OCI-LY3 (cell line): Measurements from ENCODE around the gene TTL.

ENCODE experiments used
- H2AFZ ChIP-seq: fragments of 200-600, 300-600 bp; shearing (Covaris generic); 2 replicates; pipeline ENCODE4 v1.6.0; 2014; ENCODE audit warnings: antibody characterized with exemption, low read depth, low read length
- H3K27ac ChIP-seq: fragments of 200-600, 300-600 bp; sonication (generic); 2 replicates; pipeline ENCODE4 v1.5.1; 2014; ENCODE audit warnings: mild to moderate bottlenecking, low read length, moderate library complexity, mixed read lengths
- H3K27me3 ChIP-seq: fragments of 200-600, 300-600 bp; sonication (generic); 2 replicates; pipeline ENCODE4 v1.6.1; 2014; ENCODE audit warnings: low read depth, low read length, mixed read lengths
- H3K36me3 ChIP-seq: fragments of 200-600, 300-600 bp; sonication (generic); replicated peaks from 2 replicates; pipeline ENCODE3; 2014; ENCODE audit warnings: low read depth, low read length, mixed read lengths
- H3K4me1 ChIP-seq: fragments of 300-600, 200-600 bp; sonication (generic); 2 replicates; pipeline ENCODE4 v1.6.1; 2014; ENCODE audit warnings: low read length, mixed read lengths
- H3K4me2 ChIP-seq: fragments of 200-600, 300-600 bp; sonication (generic); 2 replicates; pipeline ENCODE4 v1.6.1; 2014; ENCODE audit warnings: low read length, mixed read lengths
- H3K4me3 ChIP-seq: fragments of 300-600, 200-600 bp; sonication (generic); 2 replicates; pipeline ENCODE4 v1.5.1; 2014; ENCODE audit warnings: antibody characterized with exemption, mild to moderate bottlenecking, low read length, moderate library complexity
- H3K79me2 ChIP-seq: fragments of 300-600, 200-600 bp; shearing (Covaris generic); 2 replicates; pipeline ENCODE4 v1.6.1; 2014; ENCODE audit warnings: mild to moderate bottlenecking, low read length, mixed read lengths
- H3K9ac ChIP-seq: fragments of 300-600, 200-600 bp; shearing (Covaris generic); 2 replicates; pipeline ENCODE4 v1.6.0; 2014; ENCODE audit warnings: mild to moderate bottlenecking, low read length, moderate library complexity
- H3K9me3 ChIP-seq: fragments of 200-600, 300-600 bp; shearing (Covaris generic); 2 replicates; pipeline ENCODE4 v1.6.1; 2014; ENCODE audit warnings: low read length, mixed read lengths; ENCODE audit not compliant: insufficient read depth
- H4K20me1 ChIP-seq: fragments of 200-600, 300-600 bp; sonication (generic); 2 replicates; pipeline ENCODE4 v1.6.1; 2016; ENCODE audit warnings: low read length, mixed read lengths; ENCODE audit not compliant: insufficient read depth
- EZH2phosphoT487 ChIP-seq: fragments of 200-600 bp; shearing (Covaris generic); IDR thresholded peaks from 2 replicates; pipeline ENCODE4 v1.6.1; 2018; ENCODE audit warnings: antibody characterized with exemption, mixed run types, low read depth
- TF ChIP-seq, protein P1 (sequence below): fragments of 200-600, 300-600 bp; sonication (generic); IDR thresholded peaks from 2 replicates; pipeline ENCODE4 v1.5.1; 2014; ENCODE audit warnings: antibody characterized with exemption, low read length, low read depth

The TTL gene

DNA sequence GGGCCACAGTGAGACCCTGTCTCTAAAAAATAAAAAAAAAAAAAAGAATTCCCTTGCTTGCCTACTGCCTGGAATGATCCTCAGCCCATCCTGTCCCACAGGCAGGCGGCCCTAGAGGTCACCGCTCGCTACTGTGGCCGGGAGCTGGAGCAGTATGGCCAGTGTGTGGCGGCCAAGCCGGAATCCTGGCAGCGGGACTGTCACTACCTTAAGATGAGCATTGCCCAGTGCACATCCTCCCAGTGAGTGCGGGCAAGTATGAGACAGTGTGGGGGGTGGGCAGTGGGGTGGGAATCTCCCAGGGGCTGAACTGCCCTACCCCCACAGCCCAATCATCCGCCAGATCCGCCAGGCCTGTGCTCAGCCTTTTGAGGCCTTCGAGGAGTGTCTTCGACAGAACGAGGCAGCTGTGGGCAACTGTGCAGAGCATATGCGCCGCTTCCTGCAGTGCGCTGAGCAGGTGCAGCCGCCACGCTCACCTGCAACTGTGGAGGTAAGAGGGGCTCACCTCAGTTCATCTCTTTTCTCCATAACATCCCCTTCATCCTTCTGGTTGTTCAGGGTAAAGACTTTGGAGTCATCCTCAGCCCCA, 104.0 kb downstream of the TTL start:
- H3K79me2 ChIP-seq = peaks cover 17% of the 10 kb centered on the region
- H2AFZ ChIP-seq = no peak overlapping the region
- H3K36me3 ChIP-seq = peaks cover 6% of the 10 kb centered on the region

DNA sequence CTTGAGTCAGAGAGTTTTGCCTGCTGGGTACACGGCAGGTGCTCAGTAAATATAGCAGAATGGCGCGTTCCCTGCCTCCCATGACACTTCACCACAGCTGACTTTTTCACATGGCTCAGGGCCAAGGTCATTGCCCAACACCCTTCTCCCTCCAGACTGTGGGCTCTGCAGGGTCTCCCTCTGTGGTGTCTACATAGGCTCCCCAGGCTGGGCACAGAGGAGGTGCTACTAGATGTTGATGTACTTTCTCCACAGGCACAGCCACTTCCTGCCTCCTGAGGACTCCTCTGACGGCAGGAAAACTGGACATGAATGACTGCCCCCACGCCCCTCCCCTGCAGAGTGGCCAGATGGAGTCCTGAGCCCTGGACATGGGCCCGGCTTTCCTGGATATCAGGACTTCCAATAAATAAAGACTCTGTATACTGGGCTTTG, 106.7 kb downstream of the TTL start:
- Histone ChIP-seq H3K36me3 (peaks cover 6% of the 10 kb centered on the region), H3K79me2 (peaks cover 13% of the 10 kb centered on the region), H2AFZ (no peak overlapping the region), H3K27me3 (no peaks in the 10 kb centered on the region), H3K9me3 (no peaks in the 10 kb centered on the region), H3K4me3 (no peak overlapping the region), H3K9ac (no peak overlapping the region), H4K20me1 (no peaks in the 10 kb centered on the region), H3K4me2 (no peak overlapping the region), H3K27ac (no peak overlapping the region), H3K4me1 (peaks cover 7% of the 10 kb centered on the region)
- TF ChIP-seq EZH2phosphoT487 = no peak
- TF ChIP-seq, protein P1, sequence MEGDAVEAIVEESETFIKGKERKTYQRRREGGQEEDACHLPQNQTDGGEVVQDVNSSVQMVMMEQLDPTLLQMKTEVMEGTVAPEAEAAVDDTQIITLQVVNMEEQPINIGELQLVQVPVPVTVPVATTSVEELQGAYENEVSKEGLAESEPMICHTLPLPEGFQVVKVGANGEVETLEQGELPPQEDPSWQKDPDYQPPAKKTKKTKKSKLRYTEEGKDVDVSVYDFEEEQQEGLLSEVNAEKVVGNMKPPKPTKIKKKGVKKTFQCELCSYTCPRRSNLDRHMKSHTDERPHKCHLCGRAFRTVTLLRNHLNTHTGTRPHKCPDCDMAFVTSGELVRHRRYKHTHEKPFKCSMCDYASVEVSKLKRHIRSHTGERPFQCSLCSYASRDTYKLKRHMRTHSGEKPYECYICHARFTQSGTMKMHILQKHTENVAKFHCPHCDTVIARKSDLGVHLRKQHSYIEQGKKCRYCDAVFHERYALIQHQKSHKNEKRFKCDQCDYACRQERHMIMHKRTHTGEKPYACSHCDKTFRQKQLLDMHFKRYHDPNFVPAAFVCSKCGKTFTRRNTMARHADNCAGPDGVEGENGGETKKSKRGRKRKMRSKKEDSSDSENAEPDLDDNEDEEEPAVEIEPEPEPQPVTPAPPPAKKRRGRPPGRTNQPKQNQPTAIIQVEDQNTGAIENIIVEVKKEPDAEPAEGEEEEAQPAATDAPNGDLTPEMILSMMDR = no peak

More for the DNA sequence above, 104.0 kb downstream of the TTL start:
- H3K9ac ChIP-seq = no peak overlapping the region
- no peak overlapping the region for H3K4me3 ChIP-seq
- no peak overlapping the region for H3K4me2 ChIP-seq
- H3K9me3 ChIP-seq = no peaks in the 10 kb centered on the region
- H4K20me1 ChIP-seq = no peaks in the 10 kb centered on the region
- H3K27ac ChIP-seq = no peak overlapping the region
- TF ChIP-seq EZH2phosphoT487 = no peak
- TF ChIP-seq, protein P1 = no peak
- no peaks in the 10 kb centered on the region for H3K27me3 ChIP-seq
- peaks cover 17% of the 10 kb centered on the region for H3K4me1 ChIP-seq
